Breast epithelium (tissue), 3 donors: ENCODE results near the gene SIL1.

Source experiments
- CTCF ChIP-seq, 3 donors: fragments of 450-650 bp; IDR thresholded peaks; one replicate each; pipeline ENCODE4 v1.5.1; 2016 to 2017; ENCODE audit warnings: antibody characterized with exemption in 3 of 3, mild to moderate bottlenecking in 3 of 3, moderate library complexity in 3 of 3
- POLR2A ChIP-seq: fragments of 450-650 bp; IDR thresholded peaks from one replicate; pipeline ENCODE4 v1.6.1; 2016; ENCODE audit warnings: antibody characterized with exemption, mild to moderate bottlenecking, moderate library complexity

GRCh38 chr5:139196296-139196956, 1.7 kb downstream of the SIL1 start:
- no peak for TF ChIP-seq CTCF (IDR thresholded peaks at IDR 0.05)
- TF ChIP-seq POLR2A, result no peak
